ENCODE data around the gene LAMC3.

- TF ChIP-seq POLR2A (IDR thresholded peaks at IDR 0.05), result no peak
- no peak for TF ChIP-seq CTCF (IDR thresholded peaks at IDR 0.05)
These were observed 105.1 kb downstream of the LAMC3 start for GRCh38 chr9:131114084-131114535.

Measured in prostate gland (tissue), 2 donors.